H9 (cell line): ENCODE results near the gene CENPL. TPM values are rescaled to one million over a fixed set of nuclear protein-coding genes. Genes with fewer than 3 reads are reported as not detected.

Experiments used
- DNase-seq: peaks from one replicate; pipeline ENCODE4 v3.0.0-alpha.2; 2017
- H2AFZ ChIP-seq: one replicate; pipeline ENCODE4 v1.6.1; 2013; ENCODE audit warnings: mild to moderate bottlenecking, low read length, control low read depth, moderate library complexity
- H2AK5ac ChIP-seq: 2 replicates; pipeline ENCODE4 v1.6.1; 2013; ENCODE audit warnings: low read length, control low read depth, mixed read lengths; ENCODE audit not compliant: insufficient read length
- H2BK120ac ChIP-seq: one replicate; pipeline ENCODE4 v1.6.1; 2013; ENCODE audit warnings: low read depth, mild to moderate bottlenecking, low read length, control low read depth, inconsistent platforms; ENCODE audit not compliant: poor library complexity, severe bottlenecking
- H2BK12ac ChIP-seq: 2 replicates; pipeline ENCODE4 v1.6.1; 2013; ENCODE audit warnings: low read length, control low read depth, mixed read lengths, low read depth; ENCODE audit not compliant: insufficient read length
- H2BK15ac ChIP-seq: 2 replicates; pipeline ENCODE4 v1.6.1; 2013; ENCODE audit warnings: low read depth, low read length, control low read depth
- H2BK20ac ChIP-seq: one replicate; pipeline ENCODE4 v1.6.1; 2013; ENCODE audit warnings: low read depth, mild to moderate bottlenecking, low read length, control low read depth, inconsistent platforms; ENCODE audit not compliant: poor library complexity, severe bottlenecking
- H2BK5ac ChIP-seq: 2 replicates; pipeline ENCODE4 v1.6.1; 2013; ENCODE audit warnings: low read length, control low read depth, mixed read lengths; ENCODE audit not compliant: insufficient read length
- H3K14ac ChIP-seq: 2 replicates; pipeline ENCODE4 v1.6.1; 2013; ENCODE audit warnings: low read length, control low read depth; ENCODE audit not compliant: insufficient read depth
- H3K18ac ChIP-seq: 2 replicates; pipeline ENCODE4 v1.6.1; 2013; ENCODE audit warnings: low read depth, mild to moderate bottlenecking, mixed read lengths, low read length, control low read depth; ENCODE audit not compliant: insufficient read length
- H3K23ac ChIP-seq: 2 replicates; pipeline ENCODE4 v1.6.1; 2013; ENCODE audit warnings: low read length, control low read depth, mixed read lengths, low read depth; ENCODE audit not compliant: insufficient read length
- H3K23me2 ChIP-seq: 2 replicates; pipeline ENCODE4 v1.6.1; 2013; ENCODE audit warnings: low read depth, mild to moderate bottlenecking, mixed read lengths, low read length, control low read depth; ENCODE audit not compliant: insufficient read length, poor library complexity, severe bottlenecking
- H3K27ac ChIP-seq: 2 replicates; pipeline ENCODE4 v1.5.1; 2013; ENCODE audit warnings: low read length, control low read depth, mixed read lengths, low read depth; ENCODE audit not compliant: insufficient read length
- H3K27me3 ChIP-seq: 2 replicates; pipeline ENCODE4 v1.6.1; 2013; ENCODE audit warnings: low read length, control low read depth, inconsistent platforms; ENCODE audit not compliant: insufficient read depth
- H3K4ac ChIP-seq: 2 replicates; pipeline ENCODE4 v1.6.1; 2013; ENCODE audit warnings: low read depth, mild to moderate bottlenecking, control low read depth, inconsistent platforms, low read length, moderate library complexity
- H3K4me1 ChIP-seq: 2 replicates; pipeline ENCODE4 v1.6.1; 2013; ENCODE audit warnings: low read length, control low read depth, inconsistent platforms; ENCODE audit not compliant: insufficient read depth
- H3K4me2 ChIP-seq: 2 replicates; pipeline ENCODE4 v1.6.1; 2013; ENCODE audit warnings: low read length, control low read depth, mixed read lengths; ENCODE audit not compliant: insufficient read length, insufficient read depth
- H3K56ac ChIP-seq: 2 replicates; pipeline ENCODE4 v1.6.1; 2013; ENCODE audit warnings: low read depth, mild to moderate bottlenecking, mixed read lengths, low read length, control low read depth; ENCODE audit not compliant: insufficient read length
- H3K79me1 ChIP-seq: 2 replicates; pipeline ENCODE4 v1.6.1; 2013; ENCODE audit warnings: low read depth, mild to moderate bottlenecking, moderate library complexity, low read length, control low read depth, inconsistent platforms; ENCODE audit not compliant: insufficient read depth, poor library complexity, severe bottlenecking
- H3K79me2 ChIP-seq: 2 replicates; pipeline ENCODE4 v1.6.1; 2013; ENCODE audit warnings: low read length, control low read depth, inconsistent platforms; ENCODE audit not compliant: insufficient read depth
- H3K9ac ChIP-seq: 2 replicates; pipeline ENCODE4 v1.6.1; 2013; ENCODE audit warnings: low read length, control low read depth, mixed read lengths; ENCODE audit not compliant: insufficient read length; ENCODE audit errors: extremely low read depth
- H3K9me3 ChIP-seq: one replicate; pipeline ENCODE4 v1.6.1; 2013; ENCODE audit warnings: low read depth, low read length, inconsistent platforms; ENCODE audit not compliant: control insufficient read depth
- H3T11ph ChIP-seq: one replicate; pipeline ENCODE4 v1.6.1; 2013; ENCODE audit warnings: mild to moderate bottlenecking, low read length, control low read depth, inconsistent platforms
- H4K20me1 ChIP-seq: one replicate; pipeline ENCODE4 v1.6.1; 2013; ENCODE audit not compliant: control insufficient read depth, insufficient read length, insufficient read depth
- H4K5ac ChIP-seq: 2 replicates; pipeline ENCODE4 v1.6.1; 2013; ENCODE audit warnings: low read depth, mild to moderate bottlenecking, mixed read lengths, low read length, control low read depth; ENCODE audit not compliant: insufficient read length
- H4K8ac ChIP-seq: replicated peaks from 2 replicates; pipeline ENCODE4 v1.6.1; 2013; ENCODE audit warnings: low read length, control low read depth, mixed read lengths, low read depth; ENCODE audit not compliant: insufficient read length
- H4K91ac ChIP-seq: 2 replicates; pipeline ENCODE4 v1.6.1; 2013; ENCODE audit warnings: low read depth, mild to moderate bottlenecking, moderate library complexity, mixed read lengths, low read length, control low read depth; ENCODE audit not compliant: insufficient read length
- H3K27ac Mint-ChIP-seq, 3 experiments: 2 replicates in 2 of 3; 3 replicates in 1 of 3; pipeline ENCODE4 v1.8.0; 2020 to 2021; ENCODE audit warnings: mixed read lengths in 3 of 3, mild to moderate bottlenecking in 1 of 3, moderate library complexity in 1 of 3
- H3K27me3 Mint-ChIP-seq: 2 replicates; pipeline ENCODE4 v1.8.0; 2021; ENCODE audit warnings: low read depth, mild to moderate bottlenecking, moderate library complexity, mixed read lengths
- H3K36me3 Mint-ChIP-seq, 3 experiments: 2 replicates in 2 of 3; 3 replicates in 1 of 3; pipeline ENCODE4 v1.8.0; 2020 to 2021; ENCODE audit warnings: low read depth in 3 of 3, mixed read lengths in 3 of 3; ENCODE audit not compliant: insufficient read depth in 1 of 3
- H3K4me1 Mint-ChIP-seq, 2 experiments: 2 replicates each; pipeline ENCODE4 v1.8.0; 2020; ENCODE audit warnings: mixed read lengths in 2 of 2
- H3K4me3 Mint-ChIP-seq, 2 experiments: 2 replicates in 1 of 2; 3 replicates in 1 of 2; pipeline ENCODE4 v1.8.0; 2020 to 2021; ENCODE audit warnings: mild to moderate bottlenecking in 2 of 2, mixed read lengths in 2 of 2, moderate library complexity in 1 of 2
- H3K9me3 Mint-ChIP-seq, 2 experiments: 2 replicates in 1 of 2; 3 replicates in 1 of 2; pipeline ENCODE4 v1.8.0; 2020; ENCODE audit warnings: mild to moderate bottlenecking in 2 of 2, mixed read lengths in 2 of 2, moderate library complexity in 1 of 2
- WGBS: extraction: QIAGEN DNeasy Blood & Tissue Kit; methylation state at CpG from one replicate; pipeline ENCODE4 v1.1.7; 2013; ENCODE audit warnings: missing lambda C conversion rate, low lambda C conversion rate, mixed read lengths; ENCODE audit not compliant: insufficient read length; ENCODE audit errors: extremely low coverage; 5-methylcytosine and 5-hydroxymethylcytosine counted together
- total RNA-seq: library from RNA; stranded (reverse); gene quantifications from 2 replicates; pipeline ENCODE4 v1.2.1, GENCODE V29; 2021
- TF ChIP-seq, protein P1 (sequence below): fragments of 200-600 bp; sonication (generic); conservative IDR thresholded peaks from 3 replicates; pipeline ENCODE4 v1.8.0; 2021; ENCODE audit warnings: antibody characterized with exemption, mild to moderate bottlenecking

CENPL gene
- total RNA-seq, 1 experiment from 2014 or later: 14.4 TPM

DNA sequence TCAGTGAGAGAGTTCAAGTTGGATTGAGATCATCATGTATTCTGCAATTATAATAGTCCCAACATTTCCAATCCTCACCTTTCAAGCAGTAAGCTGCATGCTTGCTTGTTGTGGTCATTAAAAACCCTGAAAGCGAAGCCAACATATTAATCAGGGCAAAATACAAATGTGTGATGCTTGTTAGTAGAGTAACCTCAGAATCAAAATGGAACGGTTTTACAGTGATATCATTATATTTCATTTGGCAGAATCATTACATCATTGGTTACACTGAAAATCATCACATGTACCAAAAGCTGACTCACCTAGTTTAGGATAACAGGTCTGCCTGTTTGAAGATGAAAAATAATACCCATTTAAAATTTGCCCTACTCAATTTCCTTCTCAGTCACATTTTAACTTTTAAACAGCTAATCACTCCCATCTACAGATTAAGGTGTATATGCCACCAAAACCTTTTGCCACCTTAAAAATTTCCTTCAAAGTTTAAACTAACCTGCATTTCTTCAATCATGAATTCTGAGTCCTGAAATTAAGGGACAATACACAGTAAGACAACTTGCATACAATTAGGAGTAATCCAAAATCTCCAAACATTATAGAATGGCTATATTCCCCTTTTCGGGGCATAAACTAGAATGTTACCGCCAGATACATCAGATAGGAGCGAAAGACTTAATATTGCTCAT is 39.6 kb upstream of the CENPL start:
- no peak overlapping the region for H3T11ph ChIP-seq
- peak overlapping the region; percentile 98 to 99 for H3K4me3 Mint-ChIP-seq
- H3K36me3 Mint-ChIP-seq: peaks cover 45 to 75% (median 56%) of the 10 kb centered on the region in 3 experiments
- peak overlapping the region; percentile 23 for H3K4me2 ChIP-seq
- no peaks in the 10 kb centered on the region for H3K4me1 ChIP-seq
- no peak overlapping the region for H4K8ac ChIP-seq
- no peak overlapping the region for H3K56ac ChIP-seq
- no peaks in the 10 kb centered on the region for H4K20me1 ChIP-seq
- H2BK15ac ChIP-seq: no peak overlapping the region
- peaks cover 3% of the 10 kb centered on the region; the same call in 1 of the 2 replicates for H3K27me3 Mint-ChIP-seq
- H3K18ac ChIP-seq: no peak overlapping the region
- no peak overlapping the region for H2BK20ac ChIP-seq
- no peaks in the 10 kb centered on the region for H3K27me3 ChIP-seq
- no peak overlapping the region for H4K5ac ChIP-seq
- no peak overlapping the region for H3K4ac ChIP-seq
- peak overlapping the region; percentile 77 to 99 (median 84); a peak in 5 of 7 replicates for H3K27ac Mint-ChIP-seq
- peaks cover 16% of the 10 kb centered on the region; the same call in 1 of the 2 replicates for H3K79me2 ChIP-seq
- no peak overlapping the region for H2BK120ac ChIP-seq
- H3K14ac ChIP-seq: no peak overlapping the region
- H2BK5ac ChIP-seq: no peak overlapping the region
- H3K9me3 ChIP-seq: no peaks in the 10 kb centered on the region
- H4K91ac ChIP-seq: no peak overlapping the region
- no peak for DNase-seq
- no peaks in the 10 kb centered on the region for H3K79me1 ChIP-seq
- TF ChIP-seq, protein P1, sequence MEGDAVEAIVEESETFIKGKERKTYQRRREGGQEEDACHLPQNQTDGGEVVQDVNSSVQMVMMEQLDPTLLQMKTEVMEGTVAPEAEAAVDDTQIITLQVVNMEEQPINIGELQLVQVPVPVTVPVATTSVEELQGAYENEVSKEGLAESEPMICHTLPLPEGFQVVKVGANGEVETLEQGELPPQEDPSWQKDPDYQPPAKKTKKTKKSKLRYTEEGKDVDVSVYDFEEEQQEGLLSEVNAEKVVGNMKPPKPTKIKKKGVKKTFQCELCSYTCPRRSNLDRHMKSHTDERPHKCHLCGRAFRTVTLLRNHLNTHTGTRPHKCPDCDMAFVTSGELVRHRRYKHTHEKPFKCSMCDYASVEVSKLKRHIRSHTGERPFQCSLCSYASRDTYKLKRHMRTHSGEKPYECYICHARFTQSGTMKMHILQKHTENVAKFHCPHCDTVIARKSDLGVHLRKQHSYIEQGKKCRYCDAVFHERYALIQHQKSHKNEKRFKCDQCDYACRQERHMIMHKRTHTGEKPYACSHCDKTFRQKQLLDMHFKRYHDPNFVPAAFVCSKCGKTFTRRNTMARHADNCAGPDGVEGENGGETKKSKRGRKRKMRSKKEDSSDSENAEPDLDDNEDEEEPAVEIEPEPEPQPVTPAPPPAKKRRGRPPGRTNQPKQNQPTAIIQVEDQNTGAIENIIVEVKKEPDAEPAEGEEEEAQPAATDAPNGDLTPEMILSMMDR: no peak
- H3K9me3 Mint-ChIP-seq: peaks cover 0 to 9% of the 10 kb centered on the region in 2 experiments; a peak in 2 of 5 replicates
- no peak overlapping the region for H2BK12ac ChIP-seq
- no peak overlapping the region for H3K23ac ChIP-seq
- H2AK5ac ChIP-seq: no peak overlapping the region
- peaks cover 16 to 37% of the 10 kb centered on the region in 2 experiments for H3K4me1 Mint-ChIP-seq
- H3K23me2 ChIP-seq: peaks cover 9% of the 10 kb centered on the region
- H3K27ac ChIP-seq: peak overlapping the region; percentile 22
- WGBS: no CpG with 5 or more reads among the region's 5 CpGs
- no peak overlapping the region for H2AFZ ChIP-seq
- H3K9ac ChIP-seq: peak overlapping the region; percentile 98
